Breast epithelium (tissue), 3 donors: ENCODE data around the gene BRCC3. TPM values are rescaled to one million over a fixed set of nuclear protein-coding genes. Genes with fewer than 3 reads are reported as not detected.

Source experiments
- total RNA-seq, 3 donors: library from RNA; depleted of rRNA; stranded (reverse); fragments of >200 nt; gene quantifications; one replicate each; pipeline ENCODE4 v1.1.0, GENCODE V29; 2016

BRCC3 gene
- total RNA-seq, 3 donors from 2014 or later: 12.8 to 16.0 (median 13.1) TPM

Other genes with a start within 250 kb of the BRCC3 start
- not detected for gene SMIM9, start 236.8 kb upstream of the BRCC3 start, total RNA-seq
- gene F8A1, start 185.2 kb upstream of the BRCC3 start, total RNA-seq: 1 to 10 TPM; 3.2 to 8.5 (median 7.6) TPM
- 10 to 100 TPM; 14.6 to 30.2 (median 16.1) TPM for gene F8, start 48.8 kb upstream of the BRCC3 start, total RNA-seq
- gene FUNDC2, start 44.7 kb upstream of the BRCC3 start, total RNA-seq: 10 to 100 TPM; 76.7 to 99.0 (median 81.0) TPM
- gene CMC4, start 372 bp upstream of the BRCC3 start, total RNA-seq: 10 to 100 TPM; 18.7 to 27.2 (median 19.3) TPM
- 1 to 10 TPM; 1.8 to 3.2 (median 2.3) TPM for gene MTCP1, start 372 bp upstream of the BRCC3 start, total RNA-seq
- gene VBP1, start 145.0 kb downstream of the BRCC3 start, total RNA-seq: 10 to 100 TPM; 29.1 to 30.7 (median 29.8) TPM
- gene RAB39B, start 193.0 kb downstream of the BRCC3 start, total RNA-seq: 1 to 10 TPM in 1 of 3 donors, under 1 TPM in 2; 0.32 to 1.3 (median 0.73) TPM